CD4-positive, alpha-beta memory T cell (primary cell): ENCODE measurements around the gene MED16. TPM values are rescaled to one million over a fixed set of nuclear protein-coding genes. Genes with fewer than 3 reads are reported as not detected.
"Not testable (repeated sequence)": the region's sequence is repeated elsewhere in the genome, so short reads cannot be mapped to it uniquely, and the experiment has no call there.

Experiments
- CTCF ChIA-PET: fragments of 350-600 bp; sonication (Branson Sonifier 250); formaldehyde crosslinking; loops from one replicate; lab custom pipeline; 2021; ENCODE audit warnings: inconsistent platforms; ENCODE audit not compliant: partially characterized antibody; lab: Charles Lee
- POLR2A ChIA-PET: fragments of 350-600 bp; sonication (Branson Sonifier 250); formaldehyde crosslinking; loops from one replicate; lab custom pipeline; 2021; ENCODE audit not compliant: partially characterized antibody; lab: Charles Lee
- DNase-seq, 5 donors: peaks; one replicate each; pipeline versions ENCODE4 v3.0.0 to v3.0.0-alpha.2; 2020 to 2022; ENCODE audit warnings: mixed read lengths in 1 of 5
- H3K27ac ChIP-seq: one replicate; pipeline ENCODE4 v1.7.0; 2013; ENCODE audit warnings: low read depth, low read length
- H3K27me3 ChIP-seq: 2 replicates; pipeline ENCODE4 v1.7.0; 2013; ENCODE audit warnings: mild to moderate bottlenecking, low read length, moderate library complexity; ENCODE audit not compliant: insufficient read depth
- H3K36me3 ChIP-seq: 2 replicates; pipeline ENCODE4 v1.7.0; 2013; ENCODE audit warnings: mild to moderate bottlenecking, low read length, moderate library complexity; ENCODE audit not compliant: insufficient read depth
- H3K4me1 ChIP-seq: 2 replicates; pipeline ENCODE4 v1.7.0; 2013; ENCODE audit warnings: mild to moderate bottlenecking, low read length, moderate library complexity; ENCODE audit not compliant: insufficient read depth
- H3K4me3 ChIP-seq, 2 donors: one replicate each; pipeline ENCODE4 v1.7.0; 2013; ENCODE audit warnings: low read length in 2 of 2, mild to moderate bottlenecking in 1 of 2
- H3K9me3 ChIP-seq, 2 donors: one replicate each; pipeline ENCODE4 v1.7.0; 2013; ENCODE audit warnings: low read length in 2 of 2, control low read depth in 1 of 2; ENCODE audit not compliant: control insufficient read depth in 1 of 2
- H3K27ac Mint-ChIP-seq, 7 donors: one replicate each; pipeline ENCODE4 v1.8.0; 2020 to 2021; ENCODE audit warnings: mixed read lengths in 7 of 7, mild to moderate bottlenecking in 6 of 7, inconsistent platforms in 3 of 7, moderate library complexity in 3 of 7
- H3K27me3 Mint-ChIP-seq, 2 donors: one replicate each; pipeline ENCODE4 v1.8.0; 2020 to 2021; ENCODE audit warnings: mixed read lengths in 2 of 2
- H3K36me3 Mint-ChIP-seq, 2 donors: one replicate each; pipeline ENCODE4 v1.8.0; 2020 to 2021; ENCODE audit warnings: mixed read lengths in 2 of 2, inconsistent platforms in 1 of 2, mild to moderate bottlenecking in 1 of 2
- H3K4me1 Mint-ChIP-seq, 4 donors: one replicate each; pipeline ENCODE4 v1.8.0; 2020 to 2021; ENCODE audit warnings: mixed read lengths in 4 of 4, mild to moderate bottlenecking in 1 of 4
- H3K4me3 Mint-ChIP-seq, 8 donors: one replicate each; pipeline ENCODE4 v1.8.0; 2020 to 2021; ENCODE audit warnings: mixed read lengths in 8 of 8, mild to moderate bottlenecking in 7 of 8, moderate library complexity in 6 of 8, inconsistent platforms in 3 of 8
- H3K9me3 Mint-ChIP-seq, 8 donors: one replicate each; pipeline ENCODE4 v1.8.0; 2020 to 2021; ENCODE audit warnings: mixed read lengths in 8 of 8, mild to moderate bottlenecking in 5 of 8, inconsistent platforms in 3 of 8, moderate library complexity in 1 of 8
- intact Hi-C: fragments of 100-400 bp; cut with micrococcal nuclease; formaldehyde crosslinking; loops from one replicate; pipeline ENCODE4 v1.15.1; 2023
- polyA plus RNA-seq, 2 donors: library from polyadenylated mRNA; unstranded; fragments of 300-500 nt; fragmentation: Illumina TruSeq; gene quantifications; one replicate each; pipeline ENCODE4 v1.2.3, GENCODE V29; 2021
- total RNA-seq, 2 experiments: library from RNA; stranded (reverse); gene quantifications; one replicate each; pipeline ENCODE4 v1.2.3, GENCODE V29; 2021

The MED16 gene
- total and polyA plus RNA-seq, 4 experiments from 2014 or later, result 48.6 to 125 (median 70.0) TPM

DNA sequence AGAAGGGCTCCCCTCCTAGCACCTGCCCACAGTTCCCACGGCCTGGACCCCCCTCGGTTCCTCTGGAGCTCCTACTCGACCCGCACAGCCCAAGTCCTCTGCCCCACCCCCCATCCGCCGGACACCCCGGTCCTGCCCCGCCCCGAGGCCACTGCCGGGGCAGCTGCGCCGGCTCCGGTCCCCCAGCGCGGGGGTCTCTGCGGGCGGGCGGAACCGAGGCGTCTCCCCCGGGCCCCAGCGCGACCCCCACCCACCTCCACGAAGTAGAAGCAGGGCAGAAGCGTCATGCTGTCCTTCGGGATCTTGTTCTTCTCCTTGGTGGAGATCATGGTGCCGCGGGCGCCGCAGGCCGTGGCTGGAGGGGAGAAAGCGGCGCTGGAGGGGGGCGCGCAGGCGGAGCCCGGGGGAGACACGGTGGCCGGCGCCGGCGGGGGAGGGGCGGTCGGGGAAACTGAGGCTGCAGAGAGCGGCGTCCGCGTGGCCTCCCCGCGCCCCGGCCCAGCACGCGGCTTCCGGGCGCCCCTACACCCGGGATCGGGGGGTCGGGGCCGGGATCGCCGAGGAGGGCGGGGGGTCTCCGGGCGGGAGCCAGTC lies 71.7 kb downstream of the MED16 start:
- Histone ChIP-seq H3K9me3 (no peaks in the 10 kb centered on the region), H3K4me1 (no peaks in the 10 kb centered on the region), H3K27ac (no peak overlapping the region), H3K4me3 (no peak overlapping the region), H3K27me3 (no peaks in the 10 kb centered on the region), H3K36me3 (no peaks in the 10 kb centered on the region)
- CTCF ChIA-PET, result no interaction called here
- Mint-ChIP-seq H3K4me1 (peaks cover 0 to 3% (median 0%) of the 10 kb centered on the region in 4 donors), H3K9me3 (peaks cover 0 to 5% (median 0%) of the 10 kb centered on the region in 8 donors), H3K27me3 (peaks cover 4 to 7% of the 10 kb centered on the region in 2 donors), H3K27ac (no peak overlapping the region), H3K4me3 (no peak overlapping the region), H3K36me3 (peaks cover 0 to 2% of the 10 kb centered on the region in 2 donors)
- intact Hi-C loops, result no loop called here
- DNase-seq, result no peak
- POLR2A ChIA-PET, result no interaction called here

- H3K4me1 Mint-ChIP-seq, H3K4me3 Mint-ChIP-seq, H3K4me1 ChIP-seq, intact Hi-C loops, DNase-seq, H3K36me3 ChIP-seq, H3K4me3 ChIP-seq, H3K9me3 Mint-ChIP-seq, H3K9me3 ChIP-seq, H3K27ac Mint-ChIP-seq, POLR2A ChIA-PET, H3K27ac ChIP-seq, H3K36me3 Mint-ChIP-seq, H3K27me3 ChIP-seq, H3K27me3 Mint-ChIP-seq, CTCF ChIA-PET: not testable (repeated sequence)
Observed at GRCh38 chr19:820212-820611, 72.8 kb downstream of the MED16 start.

Other genes starting within 250 kb of the MED16 start
- 100 to 1,000 TPM; 105 to 112 TPM for gene RNF126, start 230.0 kb downstream of the MED16 start, total RNA-seq
- 10 to 100 TPM; 82.3 to 95.6 TPM for gene RNF126, start 230.0 kb downstream of the MED16 start, polyA plus RNA-seq
- 1 to 10 TPM; 2.9 to 3.4 TPM for gene FSTL3, start 216.8 kb downstream of the MED16 start, total RNA-seq
- gene FSTL3, start 216.8 kb downstream of the MED16 start, polyA plus RNA-seq, result 1 to 10 TPM; 2.0 to 2.1 TPM
- gene PRSS57, start 197.7 kb downstream of the MED16 start, total RNA-seq, result not detected
- gene PRSS57, start 197.7 kb downstream of the MED16 start, polyA plus RNA-seq, result not detected
- gene PALM, start 184.3 kb downstream of the MED16 start, total RNA-seq, result not detected
- gene PALM, start 184.3 kb downstream of the MED16 start, polyA plus RNA-seq, result not detected
- gene MISP, start 142.1 kb downstream of the MED16 start, total RNA-seq, result not detected
- not detected for gene MISP, start 142.1 kb downstream of the MED16 start, polyA plus RNA-seq
- gene PTBP1, start 95.7 kb downstream of the MED16 start, total RNA-seq, result 100 to 1,000 TPM; 315 TPM
- 100 to 1,000 TPM in 1 of 2 donors, 10 to 100 TPM in 1; 67.7 to 177 TPM for gene PTBP1, start 95.7 kb downstream of the MED16 start, polyA plus RNA-seq
- not detected for gene PLPPR3, start 71.2 kb downstream of the MED16 start, total RNA-seq
- gene PLPPR3, start 71.2 kb downstream of the MED16 start, polyA plus RNA-seq, result not detected
- gene AZU1, start 65.3 kb downstream of the MED16 start, total RNA-seq, result not detected
- gene AZU1, start 65.3 kb downstream of the MED16 start, polyA plus RNA-seq, result not detected
- gene PRTN3, start 52.2 kb downstream of the MED16 start, total RNA-seq, result not detected
- gene PRTN3, start 52.2 kb downstream of the MED16 start, polyA plus RNA-seq, result not detected
- not detected for gene ELANE, start 40.9 kb downstream of the MED16 start, total RNA-seq
- not detected for gene ELANE, start 40.9 kb downstream of the MED16 start, polyA plus RNA-seq
- 1 to 10 TPM in 1 of 2 experiments, under 1 TPM in 1; 0.91 to 1.1 TPM for gene CFD, start 33.5 kb downstream of the MED16 start, total RNA-seq
- 1 to 10 TPM in 1 of 2 donors, not detected in 1; 4.8 TPM for gene CFD, start 33.5 kb downstream of the MED16 start, polyA plus RNA-seq
- not detected for gene RNU6-9, start 297 bp upstream of the MED16 start, total RNA-seq
- gene RNU6-9, start 297 bp upstream of the MED16 start, polyA plus RNA-seq, result not detected
- 100 to 1,000 TPM; 153 to 160 TPM for gene R3HDM4, start 20.0 kb upstream of the MED16 start, total RNA-seq
- 100 to 1,000 TPM; 203 to 230 TPM for gene R3HDM4, start 20.0 kb upstream of the MED16 start, polyA plus RNA-seq
- gene KISS1R, start 24.1 kb upstream of the MED16 start, total RNA-seq, result 1 to 10 TPM in 1 of 2 experiments, under 1 TPM in 1; 0.79 to 1.2 TPM
- gene KISS1R, start 24.1 kb upstream of the MED16 start, polyA plus RNA-seq, result under 1 TPM; 0.59 TPM
- gene ARID3A, start 32.8 kb upstream of the MED16 start, total RNA-seq, result 1 to 10 TPM; 9.2 to 9.6 TPM
- 1 to 10 TPM in 1 of 2 donors, under 1 TPM in 1; 0.27 to 1.1 TPM for gene ARID3A, start 32.8 kb upstream of the MED16 start, polyA plus RNA-seq
- gene WDR18, start 91.2 kb upstream of the MED16 start, total RNA-seq, result 10 to 100 TPM; 53.9 to 60.3 TPM
- 10 to 100 TPM; 44.3 to 79.7 TPM for gene WDR18, start 91.2 kb upstream of the MED16 start, polyA plus RNA-seq
- not detected for gene GRIN3B, start 107.2 kb upstream of the MED16 start, total RNA-seq
- gene GRIN3B, start 107.2 kb upstream of the MED16 start, polyA plus RNA-seq, result not detected
- 100 to 1,000 TPM; 315 to 329 TPM for gene TMEM259, start 127.9 kb upstream of the MED16 start, total RNA-seq
- gene TMEM259, start 127.9 kb upstream of the MED16 start, polyA plus RNA-seq, result 10 to 100 TPM; 40.5 to 75.9 TPM
- not detected for gene RNU6-2, start 128.3 kb upstream of the MED16 start, total RNA-seq
- gene RNU6-2, start 128.3 kb upstream of the MED16 start, polyA plus RNA-seq, result not detected
- 100 to 1,000 TPM; 263 to 266 TPM for gene CNN2, start 133.4 kb upstream of the MED16 start, total RNA-seq
- 100 to 1,000 TPM; 444 to 632 TPM for gene CNN2, start 133.4 kb upstream of the MED16 start, polyA plus RNA-seq
- gene ABCA7, start 146.9 kb upstream of the MED16 start, total RNA-seq, result 100 to 1,000 TPM; 313 to 319 TPM
- 10 to 100 TPM; 10.7 to 11.2 TPM for gene ABCA7, start 146.9 kb upstream of the MED16 start, polyA plus RNA-seq
- gene ARHGAP45, start 174.0 kb upstream of the MED16 start, total RNA-seq, result 100 to 1,000 TPM; 834 to 836 TPM
- gene ARHGAP45, start 174.0 kb upstream of the MED16 start, polyA plus RNA-seq, result 100 to 1,000 TPM; 222 to 501 TPM
- 10 to 100 TPM; 76.0 to 80.0 TPM for gene POLR2E, start 202.2 kb upstream of the MED16 start, total RNA-seq
- gene POLR2E, start 202.2 kb upstream of the MED16 start, polyA plus RNA-seq, result 100 to 1,000 TPM; 167 to 197 TPM
- gene GPX4, start 210.8 kb upstream of the MED16 start, total RNA-seq, result 100 to 1,000 TPM; 210 to 220 TPM
- 100 to 1,000 TPM; 399 to 406 TPM for gene GPX4, start 210.8 kb upstream of the MED16 start, polyA plus RNA-seq